Endothelial cell of umbilical vein (primary cell): ENCODE data around the gene SH3PXD2B.

Experiments
- FOS ChIP-seq: IDR thresholded peaks from 2 replicates; pipeline ENCODE4 v1.6.1; 2011; ENCODE audit warnings: mild to moderate bottlenecking, low read length, moderate library complexity, borderline replicate concordance; ENCODE audit not compliant: insufficient read depth
- GATA2 ChIP-seq: IDR thresholded peaks from 2 replicates; pipeline ENCODE4 v1.7.0; 2011; ENCODE audit warnings: low read depth, mild to moderate bottlenecking, moderate library complexity, mixed read lengths, low read length; ENCODE audit not compliant: insufficient read length, insufficient read depth
- JUN ChIP-seq: IDR thresholded peaks from 2 replicates; pipeline ENCODE4 v1.6.1; 2011; ENCODE audit warnings: borderline replicate concordance, low read depth; ENCODE audit not compliant: insufficient read length, insufficient read depth
- MYC ChIP-seq: IDR thresholded peaks from one replicate; pipeline ENCODE4 v1.6.1; 2011; ENCODE audit warnings: mild to moderate bottlenecking, low read depth, low read length
- POLR2A ChIP-seq: IDR thresholded peaks from 2 replicates; pipeline ENCODE4 v1.6.1; 2012; ENCODE audit warnings: low read depth, mild to moderate bottlenecking, control low read depth, low read length
- POLR2AphosphoS5 ChIP-seq: IDR thresholded peaks from 2 replicates; pipeline ENCODE4 v1.6.1; 2012; ENCODE audit warnings: low read depth, mild to moderate bottlenecking, control low read depth, low read length, moderate library complexity; ENCODE audit not compliant: insufficient read depth
- TF ChIP-seq, protein P1 (sequence below), 2 donors: IDR thresholded peaks; 1 replicate in 1 of 2; 2 replicates in 1 of 2; pipeline ENCODE4 v1.5.1; 2011; ENCODE audit warnings: low read length in 2 of 2, mild to moderate bottlenecking in 2 of 2, moderate library complexity in 2 of 2, control low read depth in 1 of 2, inconsistent platforms in 1 of 2, low read depth in 1 of 2; ENCODE audit not compliant: insufficient read depth in 1 of 2; ENCODE audit errors: extremely low read depth in 1 of 2
- TF ChIP-seq, protein P2 (sequence below): IDR thresholded peaks from 2 replicates; pipeline ENCODE4 v1.6.1; 2011; ENCODE audit not compliant: insufficient read depth, insufficient read length

DNA sequence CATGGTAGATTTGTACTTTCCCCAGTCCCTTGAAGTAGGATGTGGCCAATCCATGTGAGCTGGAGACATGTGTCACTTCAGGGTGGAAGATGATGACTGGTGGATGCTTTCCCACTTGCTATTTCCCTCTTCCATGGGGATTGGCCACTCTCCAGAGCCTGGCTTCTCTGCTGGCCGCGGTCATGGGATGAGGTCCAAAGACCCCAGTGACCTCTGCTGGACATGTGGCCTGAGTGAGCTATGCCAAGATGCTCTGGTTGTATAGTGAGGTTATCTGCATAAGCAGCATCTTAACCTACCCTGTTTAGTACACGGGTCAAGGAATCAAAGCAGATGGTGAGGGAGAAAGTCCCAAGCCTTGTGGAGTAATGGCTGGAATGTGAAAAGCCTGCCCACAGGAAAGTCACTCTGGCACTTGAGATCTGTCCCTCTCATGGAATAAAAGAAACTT, 47.1 kb downstream of the SH3PXD2B start:
- TF ChIP-seq, protein P1, sequence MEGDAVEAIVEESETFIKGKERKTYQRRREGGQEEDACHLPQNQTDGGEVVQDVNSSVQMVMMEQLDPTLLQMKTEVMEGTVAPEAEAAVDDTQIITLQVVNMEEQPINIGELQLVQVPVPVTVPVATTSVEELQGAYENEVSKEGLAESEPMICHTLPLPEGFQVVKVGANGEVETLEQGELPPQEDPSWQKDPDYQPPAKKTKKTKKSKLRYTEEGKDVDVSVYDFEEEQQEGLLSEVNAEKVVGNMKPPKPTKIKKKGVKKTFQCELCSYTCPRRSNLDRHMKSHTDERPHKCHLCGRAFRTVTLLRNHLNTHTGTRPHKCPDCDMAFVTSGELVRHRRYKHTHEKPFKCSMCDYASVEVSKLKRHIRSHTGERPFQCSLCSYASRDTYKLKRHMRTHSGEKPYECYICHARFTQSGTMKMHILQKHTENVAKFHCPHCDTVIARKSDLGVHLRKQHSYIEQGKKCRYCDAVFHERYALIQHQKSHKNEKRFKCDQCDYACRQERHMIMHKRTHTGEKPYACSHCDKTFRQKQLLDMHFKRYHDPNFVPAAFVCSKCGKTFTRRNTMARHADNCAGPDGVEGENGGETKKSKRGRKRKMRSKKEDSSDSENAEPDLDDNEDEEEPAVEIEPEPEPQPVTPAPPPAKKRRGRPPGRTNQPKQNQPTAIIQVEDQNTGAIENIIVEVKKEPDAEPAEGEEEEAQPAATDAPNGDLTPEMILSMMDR (IDR thresholded peaks at IDR 0.05; ENCODE audit: extremely low read depth in 1 of 2, insufficient read depth in 1 of 2, low read depth in 1 of 2, low read length in 2 of 2): no peak
- TF ChIP-seq, protein P2, sequence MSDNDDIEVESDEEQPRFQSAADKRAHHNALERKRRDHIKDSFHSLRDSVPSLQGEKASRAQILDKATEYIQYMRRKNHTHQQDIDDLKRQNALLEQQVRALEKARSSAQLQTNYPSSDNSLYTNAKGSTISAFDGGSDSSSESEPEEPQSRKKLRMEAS: no peak
- TF ChIP-seq GATA2: no peak
- TF ChIP-seq POLR2A: no peak
- no peak for TF ChIP-seq JUN
- TF ChIP-seq FOS: no peak
- no peak for TF ChIP-seq MYC
- no peak for TF ChIP-seq POLR2AphosphoS5
